Fibroblast of lung (primary cell): ENCODE data around the gene SDCCAG8. TPM values are rescaled to one million over a fixed set of nuclear protein-coding genes. Genes with fewer than 3 reads are reported as not detected.

Experiments
- DNase-seq, 2 donors: peaks; one replicate each; pipeline versions ENCODE4 v3.0.0 to v3.0.0-alpha.2; 2010; ENCODE audit warnings: low read depth in 2 of 2
- H2AFZ ChIP-seq: 2 replicates; pipeline ENCODE4 v1.5.1; 2012; ENCODE audit warnings: low read length, control low read depth, inconsistent platforms
- H3K27ac ChIP-seq: 2 replicates; pipeline ENCODE4 v1.5.1; 2011; ENCODE audit warnings: low read length, control low read depth; ENCODE audit not compliant: insufficient read depth
- H3K27me3 ChIP-seq: 2 replicates; pipeline ENCODE4 v1.5.1; 2011; ENCODE audit warnings: mild to moderate bottlenecking, low read length; ENCODE audit not compliant: control insufficient read depth, insufficient read depth
- H3K36me3 ChIP-seq: 2 replicates; pipeline ENCODE4 v1.5.1; 2011; ENCODE audit warnings: low read length; ENCODE audit not compliant: control insufficient read depth, insufficient read depth
- H3K4me1 ChIP-seq: 2 replicates; pipeline ENCODE4 v1.5.1; 2011; ENCODE audit warnings: low read length; ENCODE audit not compliant: control insufficient read depth, insufficient read depth; ENCODE audit errors: extremely low read depth
- H3K4me2 ChIP-seq: 2 replicates; pipeline ENCODE4 v1.5.1; 2011; ENCODE audit warnings: low read length, control low read depth; ENCODE audit not compliant: insufficient read depth; ENCODE audit errors: extremely low read depth
- H3K4me3 ChIP-seq, 4 experiments: fragments of 200-600 bp in 1 of 4; sonication (generic) in 1 of 4; replicated peaks in 1 of 4; 2 replicates each; pipeline ENCODE4 v1.5.1; 2011 to 2016; ENCODE audit warnings: low read length in 4 of 4, low read depth in 3 of 4, mild to moderate bottlenecking in 3 of 4, control low read depth in 2 of 4, inconsistent platforms in 1 of 4, mixed read lengths in 1 of 4; ENCODE audit not compliant: insufficient read depth in 1 of 4; ENCODE audit errors: control extremely low read depth in 1 of 4
- H3K79me2 ChIP-seq: 2 replicates; pipeline ENCODE4 v1.5.1; 2012; ENCODE audit warnings: mild to moderate bottlenecking, low read length, inconsistent platforms; ENCODE audit not compliant: control insufficient read depth, insufficient read depth
- H3K9ac ChIP-seq: 2 replicates; pipeline ENCODE4 v1.5.1; 2011; ENCODE audit warnings: mild to moderate bottlenecking, low read length, control low read depth; ENCODE audit not compliant: insufficient read depth
- H3K9me3 ChIP-seq: 2 replicates; pipeline ENCODE4 v1.5.1; 2012; ENCODE audit warnings: low read depth, low read length; ENCODE audit not compliant: control insufficient read depth, insufficient read depth
- H4K20me1 ChIP-seq: 2 replicates; pipeline ENCODE4 v1.5.1; 2011; ENCODE audit warnings: low read length; ENCODE audit not compliant: control insufficient read depth, insufficient read depth; ENCODE audit errors: extremely low read depth
- CTCF ChIP-seq, 2 donors: IDR thresholded peaks in 1 of 2; conservative IDR thresholded peaks in 1 of 2; 1 replicate in 1 of 2; 2 replicates in 1 of 2; pipeline ENCODE4 v1.5.1; 2011 to 2012; ENCODE audit warnings: low read length in 2 of 2, control low read depth in 1 of 2, inconsistent platforms in 1 of 2, low read depth in 1 of 2, mild to moderate bottlenecking in 1 of 2
- EZH2 ChIP-seq: IDR thresholded peaks from 2 replicates; pipeline ENCODE4 v1.5.1; 2012; ENCODE audit warnings: low read length, control low read depth, mild to moderate bottlenecking; ENCODE audit errors: missing control alignments
- polyA plus RNA-seq, 2 donors: library from polyadenylated mRNA; depleted of rRNA in 1 of 2; stranded (reverse) in 1 of 2; unstranded in 1 of 2; fragments of >200 nt; gene quantifications; 2 replicates each; pipeline ENCODE4 v1.2.1, GENCODE V29; 2011 to 2012; ENCODE audit warnings: missing spikeins in 1 of 2
- total RNA-seq: library from RNA; depleted of rRNA; stranded (reverse); fragments of >200 nt; gene quantifications from 2 replicates; pipeline ENCODE4 v1.2.1, GENCODE V29; 2014

The SDCCAG8 gene
- total and polyA plus RNA-seq, 2 donors (not counting 1 experiment from before 2014, with no cell fraction given) = 34.8 to 53.2 TPM

- H3K9me3 ChIP-seq = no peaks in the 10 kb centered on the region
- no peak overlapping the region for H3K27ac ChIP-seq
- no peaks in the 10 kb centered on the region for H3K36me3 ChIP-seq
- TF ChIP-seq CTCF (conservative IDR thresholded peaks at IDR 0.05 in 1 of 2, IDR thresholded peaks at IDR 0.05 in 1 of 2; ENCODE audit: low read depth in 1 of 2, low read length in 2 of 2) = no peak
- TF ChIP-seq EZH2 = no peak
- no peak for DNase-seq
- no peaks in the 10 kb centered on the region for H4K20me1 ChIP-seq
- no peaks in the 10 kb centered on the region for H3K4me1 ChIP-seq
- no peak overlapping the region for H2AFZ ChIP-seq
- no peak overlapping the region for H3K4me2 ChIP-seq
- H3K9ac ChIP-seq = no peak overlapping the region
- no peaks in the 10 kb centered on the region for H3K79me2 ChIP-seq
- H3K27me3 ChIP-seq = no peaks in the 10 kb centered on the region
- H3K4me3 ChIP-seq = no peak overlapping the region
Measured at GRCh38 chr1:243391355-243391754, 135.5 kb downstream of the SDCCAG8 start.

- Histone ChIP-seq H3K9ac (no peak overlapping the region), H3K4me1 (no peaks in the 10 kb centered on the region), H3K27me3 (no peaks in the 10 kb centered on the region), H3K27ac (no peak overlapping the region), H3K9me3 (no peaks in the 10 kb centered on the region), H3K4me2 (no peak overlapping the region), H3K4me3 (no peak overlapping the region), H3K36me3 (no peaks in the 10 kb centered on the region), H3K79me2 (no peaks in the 10 kb centered on the region), H4K20me1 (no peaks in the 10 kb centered on the region), H2AFZ (no peak overlapping the region)
- DNase-seq = no peak
- no peak for TF ChIP-seq EZH2
- no peak for TF ChIP-seq CTCF (conservative IDR thresholded peaks at IDR 0.05 in 1 of 2, IDR thresholded peaks at IDR 0.05 in 1 of 2; ENCODE audit: low read depth in 1 of 2, low read length in 2 of 2)
Measured at GRCh38 chr1:243393096-243393495, 137.3 kb downstream of the SDCCAG8 start.

GRCh38 chr1:243394066-243394465 lies 138.2 kb downstream of the SDCCAG8 start:
- H3K4me1 ChIP-seq = no peaks in the 10 kb centered on the region
- no peak overlapping the region for H3K27ac ChIP-seq
- H3K79me2 ChIP-seq = no peaks in the 10 kb centered on the region
- no peak overlapping the region for H3K4me2 ChIP-seq
- no peak for DNase-seq
- H3K9me3 ChIP-seq = no peaks in the 10 kb centered on the region
- H2AFZ ChIP-seq = no peak overlapping the region
- no peak overlapping the region for H3K4me3 ChIP-seq
- no peak overlapping the region for H3K9ac ChIP-seq
- no peaks in the 10 kb centered on the region for H3K36me3 ChIP-seq
- H4K20me1 ChIP-seq = no peaks in the 10 kb centered on the region
- TF ChIP-seq CTCF (conservative IDR thresholded peaks at IDR 0.05 in 1 of 2, IDR thresholded peaks at IDR 0.05 in 1 of 2; ENCODE audit: low read depth in 1 of 2, low read length in 2 of 2) (no peak), EZH2 (no peak)
- H3K27me3 ChIP-seq = no peaks in the 10 kb centered on the region
